ENCODE results near the gene TXNL4B.

DNA sequence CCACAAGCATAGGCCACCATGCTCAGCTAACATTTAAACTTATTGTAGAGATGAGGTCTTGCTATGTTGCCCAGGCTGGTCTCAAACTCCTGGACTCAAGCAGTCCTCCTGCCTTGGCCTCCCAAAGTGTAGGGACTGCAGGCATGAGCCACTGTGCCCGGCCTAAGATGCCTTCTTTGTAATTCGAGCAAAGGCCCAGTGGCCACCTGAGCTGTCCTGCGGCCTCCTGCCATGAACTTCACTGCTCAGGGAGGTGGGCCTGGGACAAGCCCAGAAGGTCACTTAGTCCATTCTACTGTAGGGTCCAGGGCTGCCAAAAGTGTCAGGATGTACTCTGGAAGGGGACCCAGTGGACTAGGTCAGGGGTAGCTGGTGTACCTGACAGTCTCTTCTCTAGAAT lies 30.7 kb upstream of the TXNL4B start:
- TF ChIP-seq, protein P1, sequence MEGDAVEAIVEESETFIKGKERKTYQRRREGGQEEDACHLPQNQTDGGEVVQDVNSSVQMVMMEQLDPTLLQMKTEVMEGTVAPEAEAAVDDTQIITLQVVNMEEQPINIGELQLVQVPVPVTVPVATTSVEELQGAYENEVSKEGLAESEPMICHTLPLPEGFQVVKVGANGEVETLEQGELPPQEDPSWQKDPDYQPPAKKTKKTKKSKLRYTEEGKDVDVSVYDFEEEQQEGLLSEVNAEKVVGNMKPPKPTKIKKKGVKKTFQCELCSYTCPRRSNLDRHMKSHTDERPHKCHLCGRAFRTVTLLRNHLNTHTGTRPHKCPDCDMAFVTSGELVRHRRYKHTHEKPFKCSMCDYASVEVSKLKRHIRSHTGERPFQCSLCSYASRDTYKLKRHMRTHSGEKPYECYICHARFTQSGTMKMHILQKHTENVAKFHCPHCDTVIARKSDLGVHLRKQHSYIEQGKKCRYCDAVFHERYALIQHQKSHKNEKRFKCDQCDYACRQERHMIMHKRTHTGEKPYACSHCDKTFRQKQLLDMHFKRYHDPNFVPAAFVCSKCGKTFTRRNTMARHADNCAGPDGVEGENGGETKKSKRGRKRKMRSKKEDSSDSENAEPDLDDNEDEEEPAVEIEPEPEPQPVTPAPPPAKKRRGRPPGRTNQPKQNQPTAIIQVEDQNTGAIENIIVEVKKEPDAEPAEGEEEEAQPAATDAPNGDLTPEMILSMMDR (IDR thresholded peaks at IDR 0.05): no peak
- no peak for TF ChIP-seq POLR2A (IDR thresholded peaks at IDR 0.05)

Measured in right lobe of liver (tissue), 4 donors.